Stimulated activated memory B cell treated with anti-CD40 and anti-IgM and Interleukin-4, amounts not matched to agents 10 μg/mL and 1 μg/mL and 100 μg/mL, for 72 hours (primary cell): Measurements from ENCODE around the gene GLMP.

ENCODE experiments used
- ATAC-seq: fragments of 150-1000 bp; cut with Tn5 transposase; 2 replicates; pipeline ENCODE4 v1.10.0; 2021
- H3K27ac Mint-ChIP-seq: one replicate; pipeline ENCODE4 v1.8.0; 2022; ENCODE audit warnings: mild to moderate bottlenecking, mixed read lengths
- H3K27me3 Mint-ChIP-seq: one replicate; pipeline ENCODE4 v1.8.0; 2022; ENCODE audit warnings: mixed read lengths
- H3K36me3 Mint-ChIP-seq: one replicate; pipeline ENCODE4 v1.8.0; 2022; ENCODE audit warnings: mixed read lengths
- H3K4me1 Mint-ChIP-seq: one replicate; pipeline ENCODE4 v1.8.0; 2022; ENCODE audit warnings: mixed read lengths
- H3K4me3 Mint-ChIP-seq: one replicate; pipeline ENCODE4 v1.8.0; 2022; ENCODE audit warnings: mild to moderate bottlenecking, moderate library complexity, mixed read lengths
- H3K9me3 Mint-ChIP-seq: one replicate; pipeline ENCODE4 v1.8.0; 2022; ENCODE audit warnings: mixed read lengths

The GLMP gene

DNA sequence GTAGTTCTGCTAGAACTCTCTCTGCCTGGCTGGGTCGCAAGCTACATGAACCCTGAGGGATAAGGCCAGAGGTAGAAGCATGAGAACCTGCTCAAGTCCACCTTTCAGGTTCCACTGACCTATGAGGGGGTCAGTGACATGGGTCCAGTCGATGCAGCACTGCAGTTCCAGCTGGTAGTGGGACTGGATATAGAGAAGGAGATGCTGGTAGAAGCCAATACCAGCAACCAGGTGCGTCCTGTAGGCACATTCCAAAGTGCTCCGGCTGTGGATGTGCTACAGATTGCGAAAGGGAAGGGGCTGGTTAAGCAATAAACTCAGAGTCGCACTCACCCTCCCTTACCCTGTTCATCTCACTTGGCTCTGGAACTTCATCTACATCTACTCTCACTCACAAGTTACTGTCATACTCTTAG is 18.5 kb downstream of the GLMP start:
- ATAC-seq, result no peak
- no peak overlapping the region for H3K4me3 Mint-ChIP-seq
- peaks cover 22% of the 10 kb centered on the region for H3K4me1 Mint-ChIP-seq
- peaks cover 63% of the 10 kb centered on the region for H3K36me3 Mint-ChIP-seq
- H3K27me3 Mint-ChIP-seq, result no peaks in the 10 kb centered on the region
- H3K27ac Mint-ChIP-seq, result no peak overlapping the region
- no peaks in the 10 kb centered on the region for H3K9me3 Mint-ChIP-seq

DNA sequence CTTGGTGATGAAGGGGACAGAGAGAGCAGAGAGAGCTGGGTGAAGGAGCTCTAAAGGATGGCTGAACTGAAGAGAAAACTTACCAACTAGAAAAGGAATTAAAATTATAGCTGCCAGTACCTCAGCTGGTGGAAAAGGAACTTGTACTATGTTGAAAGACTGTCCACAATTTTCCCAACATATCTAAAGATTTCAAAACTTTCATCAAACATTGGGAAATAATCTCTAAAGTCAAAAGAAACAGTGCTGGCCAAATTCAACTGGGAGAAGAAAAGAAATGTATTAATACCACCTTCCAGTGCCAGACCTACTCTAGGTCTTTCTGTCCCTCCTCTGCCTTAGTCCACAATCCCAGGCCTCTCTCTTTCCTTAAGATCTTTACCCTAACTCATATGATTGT is 18.9 kb downstream of the GLMP start:
- H3K4me1 Mint-ChIP-seq, result peaks cover 18% of the 10 kb centered on the region
- peaks cover 68% of the 10 kb centered on the region for H3K36me3 Mint-ChIP-seq
- no peak overlapping the region for H3K27ac Mint-ChIP-seq
- no peak for ATAC-seq
- no peak overlapping the region for H3K4me3 Mint-ChIP-seq
- H3K27me3 Mint-ChIP-seq, result no peaks in the 10 kb centered on the region
- H3K9me3 Mint-ChIP-seq, result no peaks in the 10 kb centered on the region

- H3K27me3 Mint-ChIP-seq, result no peaks in the 10 kb centered on the region
- ATAC-seq, result no peak
- H3K4me3 Mint-ChIP-seq, result no peak overlapping the region
- no peak overlapping the region for H3K27ac Mint-ChIP-seq
- peaks cover 72% of the 10 kb centered on the region for H3K36me3 Mint-ChIP-seq
- H3K4me1 Mint-ChIP-seq, result peaks cover 6% of the 10 kb centered on the region
- no peaks in the 10 kb centered on the region for H3K9me3 Mint-ChIP-seq
Observed at GRCh38 chr1:156270314-156270713, 25.2 kb downstream of the GLMP start.

- ATAC-seq, result no peak
- Mint-ChIP-seq H3K4me1 (peaks cover 6% of the 10 kb centered on the region), H3K27ac (no peak overlapping the region)
Observed at GRCh38 chr1:156268336-156268735, 27.1 kb downstream of the GLMP start.

GRCh38 chr1:156266051-156266450 is 29.4 kb downstream of the GLMP start:
- Mint-ChIP-seq H3K4me1 (peaks cover 6% of the 10 kb centered on the region), H3K36me3 (peaks cover 64% of the 10 kb centered on the region), H3K27ac (no peak overlapping the region), H3K4me3 (no peak overlapping the region), H3K27me3 (no peaks in the 10 kb centered on the region), H3K9me3 (no peaks in the 10 kb centered on the region)
- ATAC-seq, result no peak

More at GRCh38 chr1:156268336-156268735, 27.1 kb downstream of the GLMP start:
- Mint-ChIP-seq H3K36me3 (peaks cover 69% of the 10 kb centered on the region), H3K27me3 (no peaks in the 10 kb centered on the region), H3K9me3 (no peaks in the 10 kb centered on the region), H3K4me3 (no peak overlapping the region)

DNA sequence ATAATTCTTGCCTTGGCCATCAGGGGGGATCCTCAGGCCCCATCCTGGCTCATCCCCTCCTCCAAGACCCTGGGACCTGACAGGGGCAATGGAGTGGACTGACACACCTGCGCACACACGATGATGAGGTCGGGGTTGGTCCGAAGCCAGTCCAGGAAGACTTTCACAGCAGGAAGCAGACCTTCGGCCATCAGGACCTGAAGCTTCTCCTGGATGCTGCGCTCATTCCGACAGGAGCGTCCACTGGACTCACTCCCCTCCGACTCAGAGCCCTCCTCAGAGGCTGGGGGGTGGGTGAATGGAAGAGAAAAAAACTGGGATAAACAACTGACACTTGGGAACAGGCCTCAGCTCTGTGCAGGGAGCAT is 32.2 kb downstream of the GLMP start:
- peaks cover 6% of the 10 kb centered on the region for H3K4me1 Mint-ChIP-seq

DNA sequence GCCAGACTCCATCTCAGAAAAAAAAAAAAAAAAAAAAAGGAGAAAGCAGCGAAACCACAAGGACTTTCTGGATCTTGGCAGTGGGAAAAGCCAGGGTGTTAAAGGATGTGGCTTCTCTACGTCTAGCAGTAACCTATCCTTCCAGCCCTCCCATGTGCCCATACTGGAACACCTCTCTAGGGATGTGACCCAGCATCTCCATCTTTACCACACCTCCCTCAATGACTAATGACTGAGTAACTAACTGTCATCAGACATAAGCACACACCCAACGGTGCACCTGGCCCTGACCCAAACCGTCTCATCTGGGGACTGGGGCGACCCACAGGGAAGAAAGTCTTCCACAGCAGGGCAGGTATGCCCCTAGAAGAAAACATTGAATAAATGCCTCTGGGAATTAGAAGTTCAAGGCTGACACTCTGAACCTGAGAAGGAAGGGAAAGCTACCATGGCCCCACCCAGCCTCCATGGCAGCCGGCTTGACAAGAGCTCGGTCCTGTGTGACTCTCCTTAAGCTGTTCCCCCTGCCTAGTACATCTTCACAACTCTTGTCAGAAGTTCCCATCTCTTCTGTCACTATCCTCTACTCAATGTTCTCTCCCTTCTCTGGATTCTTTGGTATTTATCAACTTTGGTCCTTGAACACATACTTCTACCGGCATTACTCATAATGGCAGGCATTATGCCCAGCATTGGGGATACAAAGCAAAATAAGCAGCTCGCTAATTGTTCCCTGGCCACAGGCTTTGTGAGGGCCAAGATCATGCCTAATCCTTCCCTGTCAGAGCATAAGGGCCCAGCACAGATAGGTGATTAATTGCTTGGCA is 32.8 kb downstream of the GLMP start:
- Mint-ChIP-seq H3K27ac (no peak overlapping the region), H3K4me1 (peaks cover 6% of the 10 kb centered on the region), H3K9me3 (no peaks in the 10 kb centered on the region), H3K4me3 (no peak overlapping the region), H3K36me3 (peaks cover 79% of the 10 kb centered on the region), H3K27me3 (no peaks in the 10 kb centered on the region)
- ATAC-seq, result no peak

More for the DNA sequence above, 32.2 kb downstream of the GLMP start:
- no peak overlapping the region for H3K4me3 Mint-ChIP-seq
- H3K27ac Mint-ChIP-seq, result no peak overlapping the region
- H3K36me3 Mint-ChIP-seq, result peaks cover 75% of the 10 kb centered on the region
- ATAC-seq, result no peak
- no peaks in the 10 kb centered on the region for H3K27me3 Mint-ChIP-seq
- H3K9me3 Mint-ChIP-seq, result no peaks in the 10 kb centered on the region

DNA sequence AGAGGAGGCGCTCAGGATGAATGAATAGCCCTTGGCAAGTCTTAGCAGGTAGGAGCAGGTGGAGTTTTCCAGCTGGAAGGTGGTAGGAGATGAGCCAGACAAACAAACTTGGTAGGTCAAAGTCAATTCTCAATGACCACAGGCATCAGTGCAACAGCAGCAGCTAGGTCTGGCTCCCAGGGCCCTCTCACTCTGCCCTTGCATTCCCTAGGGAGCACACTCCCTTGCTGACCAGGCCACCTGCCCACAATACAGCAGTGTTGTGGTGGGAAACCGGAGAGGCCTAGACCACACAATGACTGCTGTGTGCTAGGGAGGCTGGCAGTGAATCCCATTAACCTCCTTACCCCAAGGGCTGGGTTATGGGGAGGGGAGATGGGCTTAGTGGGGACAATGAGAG is 34.6 kb downstream of the GLMP start:
- Mint-ChIP-seq H3K27me3 (no peaks in the 10 kb centered on the region), H3K4me1 (no peaks in the 10 kb centered on the region), H3K36me3 (peaks cover 71% of the 10 kb centered on the region), H3K9me3 (no peaks in the 10 kb centered on the region), H3K4me3 (no peak overlapping the region), H3K27ac (no peak overlapping the region)
- no peak for ATAC-seq

GRCh38 chr1:156259805-156260204 is 35.7 kb downstream of the GLMP start:
- H3K4me1 Mint-ChIP-seq, result no peaks in the 10 kb centered on the region
- H3K27ac Mint-ChIP-seq, result no peak overlapping the region
- ATAC-seq, result no peak
- H3K36me3 Mint-ChIP-seq, result peaks cover 66% of the 10 kb centered on the region
- H3K9me3 Mint-ChIP-seq, result no peaks in the 10 kb centered on the region
- no peaks in the 10 kb centered on the region for H3K27me3 Mint-ChIP-seq
- no peak overlapping the region for H3K4me3 Mint-ChIP-seq

GRCh38 chr1:156258859-156259258 is 36.6 kb downstream of the GLMP start:
- Mint-ChIP-seq H3K27ac (no peak overlapping the region), H3K4me3 (no peak overlapping the region), H3K36me3 (peaks cover 64% of the 10 kb centered on the region), H3K27me3 (no peaks in the 10 kb centered on the region), H3K9me3 (no peaks in the 10 kb centered on the region), H3K4me1 (no peaks in the 10 kb centered on the region)
- ATAC-seq, result no peak

DNA sequence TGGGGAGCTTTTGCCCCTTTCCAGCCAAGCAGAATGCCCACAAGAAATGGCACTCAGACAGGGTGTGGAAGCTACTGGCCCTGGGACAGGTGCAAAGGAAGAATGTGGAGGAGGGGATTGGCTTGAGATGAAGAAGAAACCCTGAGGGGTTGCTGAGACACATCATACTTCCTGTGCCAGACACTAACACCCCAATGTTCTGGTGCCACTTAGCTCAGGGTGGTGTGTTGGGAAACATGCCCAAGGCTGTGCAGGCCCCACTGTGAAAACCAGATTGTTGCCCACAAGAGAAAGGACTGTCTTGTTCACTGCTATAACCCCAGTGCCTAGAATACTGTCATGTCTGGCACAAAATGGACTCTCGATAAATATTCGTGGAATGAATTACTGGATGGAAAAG is 37.8 kb downstream of the GLMP start:
- H3K4me1 Mint-ChIP-seq, result no peaks in the 10 kb centered on the region
- H3K27me3 Mint-ChIP-seq, result no peaks in the 10 kb centered on the region
- H3K27ac Mint-ChIP-seq, result no peak overlapping the region
- no peak for ATAC-seq
- peaks cover 64% of the 10 kb centered on the region for H3K36me3 Mint-ChIP-seq
- H3K9me3 Mint-ChIP-seq, result no peaks in the 10 kb centered on the region
- no peak overlapping the region for H3K4me3 Mint-ChIP-seq

DNA sequence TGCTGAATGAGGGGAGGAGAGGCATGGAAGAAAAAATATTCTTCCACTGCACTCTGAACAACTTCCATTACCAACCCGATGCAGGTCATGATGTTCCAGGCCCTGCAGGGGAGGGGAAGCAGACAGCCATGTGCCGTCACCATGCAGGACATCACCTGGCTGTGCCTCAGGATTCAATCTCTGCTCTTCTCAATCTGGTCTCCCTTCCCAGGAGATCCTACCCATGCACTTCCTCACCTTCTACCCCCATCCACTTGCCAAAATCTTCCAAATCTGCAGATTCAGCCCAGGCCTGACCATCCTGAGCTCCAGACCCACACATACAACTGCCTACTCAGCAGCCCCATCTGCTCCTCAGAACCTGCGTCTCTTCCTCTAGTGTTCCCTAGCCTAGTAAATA is 41.8 kb downstream of the GLMP start:
- Mint-ChIP-seq H3K36me3 (peaks cover 64% of the 10 kb centered on the region), H3K27me3 (no peaks in the 10 kb centered on the region), H3K4me1 (no peaks in the 10 kb centered on the region), H3K9me3 (no peaks in the 10 kb centered on the region), H3K27ac (no peak overlapping the region), H3K4me3 (no peak overlapping the region)
- no peak for ATAC-seq

DNA sequence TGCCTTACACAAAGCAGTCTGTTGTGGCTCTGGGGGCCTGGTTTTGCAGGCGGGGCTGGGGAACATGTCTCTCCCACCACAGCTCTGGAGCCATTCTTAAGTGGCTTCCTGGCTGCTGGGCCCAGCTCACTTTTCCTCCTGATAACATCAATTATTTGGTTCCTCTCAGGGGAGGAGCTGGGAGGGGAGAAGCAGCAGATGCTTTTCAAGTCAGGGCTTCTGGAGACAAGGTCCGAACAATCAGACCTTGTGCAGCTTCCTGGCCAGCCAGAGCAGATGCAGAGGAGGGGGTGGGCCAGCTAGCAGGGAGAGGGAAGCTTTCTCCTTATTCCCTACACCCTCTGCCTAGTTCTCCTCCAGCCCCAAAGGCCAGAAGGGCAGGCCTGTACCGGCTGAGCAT is 44.0 kb downstream of the GLMP start:
- ATAC-seq, result no peak
- Mint-ChIP-seq H3K9me3 (no peaks in the 10 kb centered on the region), H3K4me1 (peaks cover 5% of the 10 kb centered on the region), H3K27me3 (no peaks in the 10 kb centered on the region), H3K36me3 (peaks cover 51% of the 10 kb centered on the region), H3K4me3 (no peak overlapping the region), H3K27ac (no peak overlapping the region)

DNA sequence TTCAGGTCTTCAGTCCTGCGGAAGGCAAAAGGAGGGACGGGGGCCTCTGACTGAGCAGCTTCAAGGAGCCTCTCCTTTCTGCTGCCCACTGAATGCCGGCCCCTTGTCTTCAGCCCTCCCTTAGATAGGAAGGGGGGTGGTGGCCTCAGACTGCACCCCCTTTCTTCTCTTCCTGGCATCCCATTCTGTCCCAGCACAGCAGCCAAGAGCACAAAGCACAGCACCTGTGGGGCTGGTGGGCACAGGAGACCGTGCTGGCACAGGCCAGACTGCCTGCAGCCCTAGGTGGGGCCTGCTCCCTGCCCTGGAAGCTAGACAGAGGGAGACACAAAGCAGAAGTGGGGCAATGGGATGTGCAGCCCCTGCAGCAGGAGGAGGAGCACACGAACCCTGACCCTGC is 45.9 kb downstream of the GLMP start:
- Mint-ChIP-seq H3K4me1 (peaks cover 22% of the 10 kb centered on the region), H3K36me3 (peaks cover 43% of the 10 kb centered on the region), H3K9me3 (no peaks in the 10 kb centered on the region), H3K27me3 (peaks cover 8% of the 10 kb centered on the region), H3K4me3 (no peak overlapping the region), H3K27ac (no peak overlapping the region)
- ATAC-seq, result no peak

DNA sequence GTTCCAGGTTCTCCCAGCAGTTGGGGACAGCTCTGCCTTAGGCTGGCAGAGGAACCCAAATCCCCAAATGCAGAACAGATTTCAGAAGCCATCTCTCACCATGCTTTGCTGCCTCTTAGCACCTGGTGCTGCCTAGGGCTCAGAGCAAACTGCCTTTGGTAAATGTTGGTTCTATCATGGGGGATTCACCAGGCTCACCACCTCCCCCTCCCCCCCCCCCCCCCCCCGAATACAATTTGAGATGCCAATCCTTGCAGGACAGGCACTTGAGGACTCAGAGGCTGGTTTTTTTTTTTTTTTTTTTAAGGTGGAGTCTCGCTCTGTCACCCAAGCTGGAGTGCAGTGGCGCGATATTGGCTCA is 47.2 kb downstream of the GLMP start:
- no peak for ATAC-seq

GRCh38 chr1:156247460-156248322 is 47.8 kb downstream of the GLMP start, which contains the start of gene PAQR6:
Gene PAQR6 (minus strand): TSS chr1:156248056. CDS start chr1:156246731, 1,325 bp downstream.
- ATAC-seq, result no peak
- Mint-ChIP-seq H3K9me3 (no peaks in the 10 kb centered on the region), H3K27ac (no peak within 1 kb of the TSS), H3K4me3 (no peak within 1 kb of the TSS), H3K4me1 (peaks cover 24% of the 10 kb centered on the region), H3K36me3 (peaks cover 34% of the 10 kb centered on the region), H3K27me3 (peaks cover 17% of the 10 kb centered on the region)

More for the DNA sequence above, 47.2 kb downstream of the GLMP start:
- H3K9me3 Mint-ChIP-seq, result no peaks in the 10 kb centered on the region
- no peak overlapping the region for H3K4me3 Mint-ChIP-seq
- H3K36me3 Mint-ChIP-seq, result peaks cover 34% of the 10 kb centered on the region
- peaks cover 24% of the 10 kb centered on the region for H3K4me1 Mint-ChIP-seq
- H3K27me3 Mint-ChIP-seq, result peaks cover 17% of the 10 kb centered on the region
- no peak overlapping the region for H3K27ac Mint-ChIP-seq
